ENCODE data around the gene TDRKH. TPM values are rescaled to one million over a fixed set of nuclear protein-coding genes. Genes with fewer than 3 reads are reported as not detected.
"Not testable (repeated sequence)": the region's sequence is repeated elsewhere in the genome, so short reads cannot be mapped to it uniquely, and the experiment has no call there.

TDRKH gene
- total RNA-seq, 1 donor from 2014 or later, result 5.1 TPM

- DNase-seq (ENCODE audit: low read depth), result no peak
These were observed 12.9 kb upstream of the TDRKH start for GRCh38 chr1:151803164-151803563.

GRCh38 chr1:151802372-151802771 is 12.1 kb upstream of the TDRKH start:
- no peak for DNase-seq (ENCODE audit: low read depth)

- DNase-seq (ENCODE audit: low read depth), result no peak
These were observed 11.5 kb upstream of the TDRKH start for GRCh38 chr1:151801846-151802245.

- DNase-seq (ENCODE audit: low read depth), result no peak
These were observed 11.1 kb upstream of the TDRKH start for GRCh38 chr1:151801310-151801820.

GRCh38 chr1:151800830-151801229 is 10.5 kb upstream of the TDRKH start:
- DNase-seq (ENCODE audit: low read depth), result no peak

- no peak for DNase-seq (ENCODE audit: low read depth)
These were observed 9.1 kb upstream of the TDRKH start for GRCh38 chr1:151799179-151800022.

GRCh38 chr1:151798571-151798970 is 8.3 kb upstream of the TDRKH start:
- no peak for DNase-seq (ENCODE audit: low read depth)

GRCh38 chr1:151790940-151791651 is 796 bp upstream of the TDRKH start:
- DNase-seq (ENCODE audit: low read depth), result no peak

GRCh38 chr1:151787689-151788088 is 2.6 kb downstream of the TDRKH start:
- no peak for DNase-seq (ENCODE audit: low read depth)

- no peak for DNase-seq (ENCODE audit: low read depth)
These were observed 6.5 kb downstream of the TDRKH start for GRCh38 chr1:151783796-151784195.

- DNase-seq (ENCODE audit: low read depth), result no peak
These were observed 7.6 kb downstream of the TDRKH start for GRCh38 chr1:151782741-151783140.

GRCh38 chr1:151782026-151782425 is 8.3 kb downstream of the TDRKH start:
- DNase-seq (ENCODE audit: low read depth), result not testable (repeated sequence)

GRCh38 chr1:151780736-151781135 is 9.6 kb downstream of the TDRKH start:
- not testable (repeated sequence) for DNase-seq (ENCODE audit: low read depth)

- no peak for DNase-seq (ENCODE audit: low read depth)
These were observed 10.4 kb downstream of the TDRKH start for GRCh38 chr1:151779852-151780251.

- DNase-seq (ENCODE audit: low read depth), result no peak
These were observed 13.0 kb downstream of the TDRKH start for GRCh38 chr1:151777317-151777716.

GRCh38 chr1:151776665-151777062 is 13.6 kb downstream of the TDRKH start:
- DNase-seq (ENCODE audit: low read depth), result no peak

GRCh38 chr1:151775894-151776664 is 14.2 kb downstream of the TDRKH start:
- DNase-seq (ENCODE audit: low read depth), result peak; percentile 36

GRCh38 chr1:151774256-151774922 is 15.9 kb downstream of the TDRKH start:
- no peak for DNase-seq (ENCODE audit: low read depth)

GRCh38 chr1:151773702-151774101 is 16.6 kb downstream of the TDRKH start:
- no peak for DNase-seq (ENCODE audit: low read depth)

- DNase-seq (ENCODE audit: low read depth), result not testable (repeated sequence)
These were observed 21.0 kb downstream of the TDRKH start for GRCh38 chr1:151769270-151769669.
